GM11168 (cell line): ENCODE data around the gene CD52.

Source experiments
- in situ Hi-C: fragments of 300-500 bp; cut with MboI; formaldehyde crosslinking; loops from one replicate; pipeline ENCODE4 v1.12.0; 2022; ENCODE audit warnings: low sequenced_read_pairs; ENCODE audit not compliant: unreplicated experiment

Gene CD52

GRCh38 chr1:26317612-26318337 is at the start of gene CD52:
Gene CD52, plus strand, starts transcription at chr1:26317958. Its CDS starts 60 bp downstream, at chr1:26318018.
- in situ Hi-C loops = no loop called here

- in situ Hi-C loops = no loop called here
These were observed 49.2 kb upstream of the CD52 start for GRCh38 chr1:26268290-26269197.

GRCh38 chr1:26269198-26269550 is 48.6 kb upstream of the CD52 start:
- in situ Hi-C loops = no loop called here

- in situ Hi-C loops = loop anchor here (5.0 kb wide), 1 partner anchor 47 kb away; no protein-coding TSS in a partner anchor
These were observed 42.8 kb upstream of the CD52 start for GRCh38 chr1:26274801-26275425.

GRCh38 chr1:26275580-26276431 is 42.0 kb upstream of the CD52 start:
- in situ Hi-C loops = loop anchor here (5.0 kb wide), 1 partner anchor 46 kb away; no protein-coding TSS in a partner anchor

GRCh38 chr1:26276432-26276838 is 41.3 kb upstream of the CD52 start:
- in situ Hi-C loops = loop anchor here (5.0 kb wide), 1 partner anchor 46 kb away; no protein-coding TSS in a partner anchor

GRCh38 chr1:26277261-26277661 is 40.5 kb upstream of the CD52 start:
- in situ Hi-C loops = loop anchor here (5.0 kb wide), 1 partner anchor 45 kb away; no protein-coding TSS in a partner anchor

- in situ Hi-C loops = loop anchor here (5.0 kb wide), 1 partner anchor 45 kb away; no protein-coding TSS in a partner anchor
These were observed 40.0 kb upstream of the CD52 start for GRCh38 chr1:26277719-26278118.

GRCh38 chr1:26278303-26278702 is 39.5 kb upstream of the CD52 start:
- in situ Hi-C loops = loop anchor here (5.0 kb wide), 1 partner anchor 44 kb away; no protein-coding TSS in a partner anchor

- in situ Hi-C loops = loop anchor here (5.0 kb wide), 1 partner anchor 43 kb away; no protein-coding TSS in a partner anchor
These were observed 38.9 kb upstream of the CD52 start for GRCh38 chr1:26278724-26279455.

- in situ Hi-C loops = loop anchor here (5.0 kb wide), 1 partner anchor 43 kb away; no protein-coding TSS in a partner anchor
These were observed 38.1 kb upstream of the CD52 start, which contains the start of gene SH3BGRL3 for GRCh38 chr1:26279456-26280332. Gene SH3BGRL3, plus strand, starts transcription at chr1:26280086. Its CDS starts 70 bp downstream, at chr1:26280156.

GRCh38 chr1:26280333-26281042 is 37.3 kb upstream of the CD52 start:
- in situ Hi-C loops = no loop called here

GRCh38 chr1:26281091-26281958 is 36.4 kb upstream of the CD52 start:
- in situ Hi-C loops = no loop called here

- in situ Hi-C loops = no loop called here
These were observed 35.8 kb upstream of the CD52 start for GRCh38 chr1:26281971-26282370.

GRCh38 chr1:26282401-26282918 is 35.3 kb upstream of the CD52 start:
- in situ Hi-C loops = no loop called here

- in situ Hi-C loops = no loop called here
These were observed 34.4 kb upstream of the CD52 start for GRCh38 chr1:26283279-26283853.
